Measurements from ENCODE around the gene PRELP.

DNA sequence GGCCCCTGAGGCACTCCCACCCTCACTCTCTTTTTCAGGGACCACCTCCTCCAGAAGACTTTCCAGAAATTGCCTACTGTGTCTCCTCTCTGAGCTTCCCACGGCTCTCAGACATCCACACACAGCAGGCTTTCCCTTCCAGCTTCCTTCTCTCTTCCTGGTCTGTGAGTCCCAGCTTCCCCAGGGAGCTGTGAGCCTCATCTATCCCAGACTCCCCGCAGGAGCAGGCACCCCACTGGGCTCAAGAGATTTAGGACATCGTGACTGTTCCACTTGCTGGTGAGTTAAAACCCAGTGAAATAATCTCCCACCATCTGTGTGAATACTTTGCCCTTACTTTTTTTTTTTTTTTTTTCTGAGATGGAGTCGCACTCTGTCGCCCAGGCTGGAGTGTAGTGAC is 22.0 kb upstream of the PRELP start:
- TF ChIP-seq, protein P1, sequence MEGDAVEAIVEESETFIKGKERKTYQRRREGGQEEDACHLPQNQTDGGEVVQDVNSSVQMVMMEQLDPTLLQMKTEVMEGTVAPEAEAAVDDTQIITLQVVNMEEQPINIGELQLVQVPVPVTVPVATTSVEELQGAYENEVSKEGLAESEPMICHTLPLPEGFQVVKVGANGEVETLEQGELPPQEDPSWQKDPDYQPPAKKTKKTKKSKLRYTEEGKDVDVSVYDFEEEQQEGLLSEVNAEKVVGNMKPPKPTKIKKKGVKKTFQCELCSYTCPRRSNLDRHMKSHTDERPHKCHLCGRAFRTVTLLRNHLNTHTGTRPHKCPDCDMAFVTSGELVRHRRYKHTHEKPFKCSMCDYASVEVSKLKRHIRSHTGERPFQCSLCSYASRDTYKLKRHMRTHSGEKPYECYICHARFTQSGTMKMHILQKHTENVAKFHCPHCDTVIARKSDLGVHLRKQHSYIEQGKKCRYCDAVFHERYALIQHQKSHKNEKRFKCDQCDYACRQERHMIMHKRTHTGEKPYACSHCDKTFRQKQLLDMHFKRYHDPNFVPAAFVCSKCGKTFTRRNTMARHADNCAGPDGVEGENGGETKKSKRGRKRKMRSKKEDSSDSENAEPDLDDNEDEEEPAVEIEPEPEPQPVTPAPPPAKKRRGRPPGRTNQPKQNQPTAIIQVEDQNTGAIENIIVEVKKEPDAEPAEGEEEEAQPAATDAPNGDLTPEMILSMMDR (IDR thresholded peaks at IDR 0.05; ENCODE audit: low read depth, low read length, missing input control) = no peak
- TF ChIP-seq RAD21 (IDR thresholded peaks at IDR 0.05) = no peak
- no peak for TF ChIP-seq GABPA (IDR thresholded peaks at IDR 0.05 in 1 of 2, conservative IDR thresholded peaks at IDR 0.05 in 1 of 2)

All from liver (tissue), 3 donors.